OCI-LY1 (cell line): ENCODE results near the gene JPH2.

Source experiments
- H2AFZ ChIP-seq: fragments of 200-600 bp; sonication (generic), shearing (Covaris generic); 2 replicates; pipeline ENCODE4 v1.6.0; 2014; ENCODE audit warnings: antibody characterized with exemption, mild to moderate bottlenecking, low read length
- H3F3A ChIP-seq: fragments of 200-600 bp; sonication (generic), shearing (Covaris generic); 2 replicates; pipeline ENCODE4 v1.6.0; 2014; ENCODE audit warnings: mild to moderate bottlenecking, antibody characterized with exemption, low read length, moderate library complexity; ENCODE audit not compliant: insufficient read depth
- H3K27ac ChIP-seq: fragments of 200-600 bp; sonication (generic); 2 replicates; pipeline ENCODE4 v1.5.1; 2014; ENCODE audit warnings: low read length, mixed run types, mild to moderate bottlenecking, low read depth; ENCODE audit not compliant: poor library complexity, severe bottlenecking
- H3K27me3 ChIP-seq: fragments of 200-600 bp; sonication (generic); 2 replicates; pipeline ENCODE4 v1.6.0; 2014; ENCODE audit warnings: antibody characterized with exemption, mild to moderate bottlenecking, low read length, moderate library complexity; ENCODE audit not compliant: insufficient read depth
- H3K36me3 ChIP-seq: fragments of 200-600 bp; sonication (generic); 2 replicates; pipeline ENCODE4 v1.6.1; 2014; ENCODE audit warnings: mild to moderate bottlenecking, antibody characterized with exemption, low read length, moderate library complexity, mixed read lengths; ENCODE audit not compliant: insufficient read depth
- H3K4me1 ChIP-seq: fragments of 200-600 bp; sonication (generic); 2 replicates; pipeline ENCODE4 v1.5.1; 2014; ENCODE audit warnings: mild to moderate bottlenecking, low read length, moderate library complexity; ENCODE audit not compliant: insufficient read depth, severe bottlenecking
- H3K4me2 ChIP-seq: fragments of 200-600 bp; sonication (generic), shearing (Covaris generic); 2 replicates; pipeline ENCODE4 v1.6.1; 2014; ENCODE audit warnings: low read length
- H3K4me3 ChIP-seq: fragments of 200-600 bp; sonication (generic); 2 replicates; pipeline ENCODE4 v1.5.1; 2014; ENCODE audit warnings: low read length, low read depth, mild to moderate bottlenecking, mixed read lengths; ENCODE audit not compliant: poor library complexity, severe bottlenecking
- H3K79me2 ChIP-seq: fragments of 200-600 bp; shearing (Covaris generic); 2 replicates; pipeline ENCODE4 v1.6.1; 2016; ENCODE audit warnings: mixed run types, low read length, mixed read lengths; ENCODE audit not compliant: insufficient read depth
- H3K9ac ChIP-seq: fragments of 200-600 bp; sonication (generic), shearing (Covaris generic); 2 replicates; pipeline ENCODE4 v1.6.1; 2014; ENCODE audit warnings: mild to moderate bottlenecking, low read length, mixed read lengths
- H3K9me2 ChIP-seq: fragments of 200-600 bp; sonication (generic), shearing (Covaris generic); 2 replicates; pipeline ENCODE4 v1.6.1; 2014; ENCODE audit warnings: low read depth, mild to moderate bottlenecking, low read length, mixed read lengths
- H3K9me3 ChIP-seq: fragments of 200-600 bp; shearing (Covaris generic); 2 replicates; pipeline ENCODE4 v1.6.1; 2014; ENCODE audit warnings: low read length, mixed read lengths
- H4K20me1 ChIP-seq: fragments of 200-600 bp; sonication (generic), shearing (Covaris generic); 2 replicates; pipeline ENCODE4 v1.6.0; 2016; ENCODE audit warnings: mild to moderate bottlenecking, low read length; ENCODE audit not compliant: insufficient read depth
- CTCF ChIP-seq: fragments of 200-600 bp; sonication (generic), shearing (Covaris generic); IDR thresholded peaks from 2 replicates; pipeline ENCODE4 v1.5.1; 2017; ENCODE audit warnings: mild to moderate bottlenecking, antibody characterized with exemption, low read length, moderate library complexity, mixed read lengths
- EZH2 ChIP-seq: fragments of 200-600 bp; sonication (generic), shearing (Covaris generic); IDR thresholded peaks from 2 replicates; pipeline ENCODE4 v1.8.0; 2017; ENCODE audit warnings: borderline replicate concordance, mixed run types, mild to moderate bottlenecking, antibody characterized with exemption, low read length, moderate library complexity, mixed read lengths

JPH2 gene

DNA sequence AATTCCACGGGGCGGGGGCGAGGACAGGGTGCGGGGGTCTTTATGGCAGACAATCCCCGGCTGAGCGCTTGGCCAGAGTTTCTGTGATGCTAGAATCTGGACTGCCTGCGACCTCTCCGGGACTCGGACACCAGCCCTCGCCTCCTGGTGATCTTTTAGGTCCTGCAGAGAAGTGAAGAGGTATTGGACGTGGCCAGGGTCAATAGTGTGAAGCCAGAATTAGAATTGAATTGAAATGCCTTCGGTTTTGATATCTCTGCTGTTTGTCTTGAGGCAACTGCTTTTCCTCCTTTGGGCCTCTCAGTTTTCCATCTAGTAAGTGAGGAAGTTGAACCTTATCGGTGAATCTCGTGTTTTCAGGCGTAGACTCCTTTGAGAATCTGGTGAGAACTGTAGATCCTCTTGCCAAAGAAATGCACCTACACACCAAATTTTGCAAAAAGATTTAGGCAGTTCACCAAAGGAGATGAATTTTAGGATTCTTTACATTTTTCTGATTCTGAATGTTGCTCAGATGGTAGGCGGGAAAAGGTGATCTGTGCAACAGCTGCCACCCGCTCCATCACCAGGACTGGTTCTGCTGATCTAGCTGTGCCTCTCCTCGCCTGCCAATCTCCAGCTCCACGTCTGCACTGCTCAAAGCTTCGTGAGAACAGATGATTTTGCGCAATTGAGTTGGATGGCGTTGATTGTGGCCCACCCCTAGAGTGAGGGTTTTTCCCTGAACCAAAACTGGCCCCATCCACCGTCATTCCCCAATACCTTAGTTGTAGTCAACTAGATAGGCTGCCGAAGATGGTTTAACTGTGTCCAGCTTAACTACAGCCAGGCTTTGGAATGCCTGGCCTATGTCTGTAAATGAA, 24.4 kb upstream of the JPH2 start:
- Histone ChIP-seq H3K9ac (peak overlapping the region; percentile 68), H3K9me3 (no peaks in the 10 kb centered on the region), H3F3A (no peaks in the 10 kb centered on the region), H3K9me2 (no peaks in the 10 kb centered on the region), H3K27me3 (no peaks in the 10 kb centered on the region), H3K4me2 (peak overlapping the region; percentile 90), H4K20me1 (0 out of 2 replicates have a peak, but pooled peaks cover 3% of the 10 kb centered on the region), H2AFZ (peak overlapping the region; percentile 2; the same call in 1 of the 2 replicates), H3K79me2 (peaks cover 32% of the 10 kb centered on the region), H3K27ac (no peak overlapping the region), H3K4me1 (peaks cover 39% of the 10 kb centered on the region), H3K36me3 (peaks cover 1% of the 10 kb centered on the region; the same call in 1 of the 2 replicates), H3K4me3 (peak overlapping the region; percentile 84)
- TF ChIP-seq CTCF, result no peak
- no peak for TF ChIP-seq EZH2

DNA sequence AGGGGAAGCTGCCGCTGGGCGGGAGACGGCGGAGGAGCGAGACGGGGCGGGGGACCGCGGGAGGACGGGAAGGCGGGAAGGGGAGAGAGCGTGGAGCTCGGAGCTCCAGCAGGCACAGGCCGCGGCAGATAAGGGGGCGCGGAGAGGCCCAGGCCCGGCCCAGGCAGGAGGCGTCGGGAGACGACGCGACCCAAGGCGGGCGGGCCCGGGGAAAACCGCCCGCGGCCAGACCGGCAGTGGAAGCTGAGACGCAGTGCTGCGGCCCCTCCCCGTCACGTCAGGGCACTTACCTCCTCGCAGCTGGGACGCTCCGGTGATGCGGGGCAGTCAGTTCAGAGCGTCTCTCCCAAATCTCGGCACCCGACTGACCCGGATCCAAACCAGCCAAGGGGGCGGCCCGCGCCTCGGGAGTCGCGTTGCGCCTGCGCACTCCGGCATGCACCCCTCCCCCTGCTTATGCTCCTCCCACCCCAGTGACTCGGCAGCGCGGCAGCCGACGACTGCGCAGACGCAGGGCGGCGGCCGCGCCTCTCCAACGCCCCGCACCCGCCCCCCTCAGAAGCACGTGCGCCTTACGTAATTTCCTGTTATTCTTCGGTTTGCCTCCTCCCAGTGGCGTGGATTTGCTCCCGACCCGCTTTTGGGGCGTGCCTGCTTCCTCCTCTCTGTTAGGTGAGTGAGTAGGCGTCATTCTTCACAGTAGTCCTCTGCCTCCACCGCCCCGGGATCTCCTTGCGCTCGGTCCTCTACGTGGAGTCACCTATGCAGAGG, 23.6 kb upstream of the JPH2 start, which contains the start of gene OSER1:
Gene OSER1 (minus strand): TSS at position 366 of the 771 bp plus-strand sequence. CDS start 3,814 bp downstream, outside the sequence.
- peaks cover 39% of the 10 kb centered on the region for H3K4me1 ChIP-seq
- TF ChIP-seq EZH2 (no peak), CTCF (no peak)
- H3K9ac ChIP-seq, result peak within 1 kb of the TSS; percentile 85
- peaks cover 32% of the 10 kb centered on the region for H3K79me2 ChIP-seq
- H3K36me3 ChIP-seq, result peaks cover 7% of the 10 kb centered on the region; the same call in 1 of the 2 replicates
- no peaks in the 10 kb centered on the region for H3K9me3 ChIP-seq
- H2AFZ ChIP-seq, result peak within 1 kb of the TSS; percentile 2; the same call in 1 of the 2 replicates
- peak within 1 kb of the TSS; percentile 25 for H3K27ac ChIP-seq
- peak within 1 kb of the TSS; percentile 90 for H3K4me2 ChIP-seq
- 0 out of 2 replicates have a peak, but pooled peaks cover 3% of the 10 kb centered on the region for H4K20me1 ChIP-seq
- no peaks in the 10 kb centered on the region for H3K9me2 ChIP-seq
- no peaks in the 10 kb centered on the region for H3F3A ChIP-seq
- H3K4me3 ChIP-seq, result peak within 1 kb of the TSS; percentile 84
- no peaks in the 10 kb centered on the region for H3K27me3 ChIP-seq

DNA sequence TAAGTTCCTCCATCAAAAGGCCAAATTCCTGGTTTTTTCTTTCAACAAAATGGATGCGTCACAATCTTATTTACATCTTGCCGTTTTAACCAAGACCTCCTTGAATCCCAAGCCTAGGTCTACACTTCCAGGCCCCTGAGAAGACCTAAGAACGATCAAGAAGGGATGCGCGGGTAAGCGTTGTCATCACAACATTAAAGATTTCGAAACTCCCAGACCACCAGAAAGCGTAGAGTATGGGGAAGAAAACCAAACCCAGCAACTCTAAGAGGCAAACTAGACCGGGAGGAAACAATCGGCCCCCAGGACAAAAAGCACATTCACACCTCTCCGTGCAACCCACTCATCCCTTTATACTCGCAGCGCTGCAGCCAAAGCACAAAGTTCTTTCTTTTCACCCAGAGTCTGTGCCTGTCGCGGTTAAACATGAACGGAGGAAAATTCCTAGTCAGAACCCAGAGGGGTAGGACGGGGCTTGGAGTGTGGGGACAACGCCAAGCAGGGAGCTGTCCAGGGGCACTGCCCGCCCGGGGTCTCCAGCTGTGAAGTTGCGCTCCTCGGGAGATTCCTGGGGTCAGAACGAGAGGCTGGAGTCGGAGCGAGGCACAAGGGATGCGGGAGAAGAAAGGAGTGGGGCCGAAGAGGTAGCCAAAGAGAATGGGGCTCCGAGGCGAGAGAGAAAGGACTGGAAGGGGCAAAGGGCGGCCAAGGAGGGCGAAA, 22.9 kb upstream of the JPH2 start:
- Histone ChIP-seq H4K20me1 (0 out of 2 replicates have a peak, but pooled peaks cover 3% of the 10 kb centered on the region), H3K9me2 (no peaks in the 10 kb centered on the region), H3F3A (no peaks in the 10 kb centered on the region), H3K36me3 (peaks cover 11% of the 10 kb centered on the region; the same call in 1 of the 2 replicates), H3K27me3 (no peaks in the 10 kb centered on the region), H3K9me3 (no peaks in the 10 kb centered on the region), H3K9ac (peak overlapping the region; percentile 85), H3K4me2 (peak overlapping the region; percentile 81), H3K79me2 (peaks cover 32% of the 10 kb centered on the region), H2AFZ (no peak overlapping the region), H3K4me1 (peaks cover 39% of the 10 kb centered on the region), H3K27ac (peak overlapping the region; percentile 25), H3K4me3 (peak overlapping the region; percentile 84)
- TF ChIP-seq EZH2 (no peak), CTCF (no peak)
